NCI-H1436 treated with DMSO at 0.1 percent for 48 hours (cell line): ENCODE measurements around the gene KCNMA1.

ENCODE experiments used
- DNase-seq: peaks from one replicate; lab custom pipeline; 2025; lab: John Stamatoyannopoulos, UW

Gene KCNMA1

DNA sequence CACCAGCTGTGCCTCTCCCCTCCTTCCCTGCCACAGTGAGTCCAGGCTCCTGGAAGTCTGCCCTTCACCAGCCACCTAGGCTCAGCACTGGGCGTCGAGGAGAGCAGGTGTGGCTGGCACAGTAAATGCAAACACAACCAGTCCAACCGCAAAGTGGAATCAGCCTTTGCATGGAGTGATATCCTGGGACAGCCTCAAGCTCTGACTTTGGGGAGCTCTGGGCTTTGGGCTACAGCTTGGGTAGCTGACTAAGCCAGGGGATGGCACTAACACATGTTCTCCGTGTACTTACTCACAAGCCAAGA lies 312.4 kb downstream of the KCNMA1 start:
- DNase-seq, result no peak

DNA sequence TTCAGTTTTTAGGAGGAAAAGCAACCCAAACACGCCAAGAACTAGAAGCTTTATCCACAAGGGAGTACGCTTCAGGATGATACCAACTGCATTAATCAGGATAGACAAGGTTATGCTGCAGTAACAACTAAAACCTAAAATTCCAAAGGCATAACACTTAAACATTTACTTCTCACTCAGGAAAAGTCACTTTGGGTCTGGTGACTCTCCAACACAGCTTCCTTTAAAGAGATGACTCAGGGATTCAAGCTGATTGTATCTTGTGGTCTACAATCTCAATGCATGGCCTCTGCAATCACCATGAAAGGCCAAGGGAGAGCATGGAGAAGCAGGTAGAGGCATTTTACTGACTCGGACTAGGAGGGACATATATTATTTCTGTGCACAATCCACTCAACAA lies 315.8 kb downstream of the KCNMA1 start:
- no peak for DNase-seq

GRCh38 chr10:77320971-77321471 lies 316.6 kb downstream of the KCNMA1 start:
- no peak for DNase-seq

DNA sequence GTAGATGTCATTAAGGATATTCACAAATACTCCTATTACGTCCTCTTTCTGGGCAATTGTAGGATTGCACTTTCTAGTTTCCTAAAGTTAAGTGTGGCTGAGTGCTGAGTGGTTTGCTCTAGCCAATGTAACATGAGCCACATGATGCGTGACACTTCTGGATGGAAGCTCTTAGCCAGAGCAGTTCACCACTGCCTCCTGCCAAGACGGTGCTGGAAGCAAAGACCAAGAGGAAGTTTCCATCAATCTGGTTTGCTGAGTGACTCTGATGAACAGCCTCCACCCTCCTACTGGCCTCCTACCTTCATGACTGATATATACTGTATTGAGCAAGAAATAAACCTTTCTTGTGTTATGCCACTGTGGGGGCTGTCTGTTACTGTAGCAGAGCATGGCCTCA lies 318.1 kb downstream of the KCNMA1 start:
- no peak for DNase-seq

DNA sequence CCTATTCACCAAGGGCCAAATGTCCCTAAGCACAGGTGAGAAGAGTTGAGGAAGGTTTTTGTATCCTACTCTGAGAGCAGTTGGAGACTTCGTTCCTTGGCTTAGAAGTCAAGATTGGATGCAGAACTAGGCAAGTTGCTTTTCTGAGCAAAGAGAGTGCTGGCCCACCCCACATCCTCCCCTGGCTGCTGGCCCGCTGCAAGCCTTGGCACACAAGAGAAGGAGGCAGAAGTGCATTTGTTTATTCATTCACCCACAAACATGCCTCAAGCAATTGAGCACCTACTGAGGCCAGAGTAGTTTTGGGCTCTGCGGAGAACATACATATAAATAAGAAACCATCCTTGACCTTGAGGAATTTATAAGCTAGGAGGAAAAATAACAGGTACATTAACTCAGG lies 318.9 kb downstream of the KCNMA1 start:
- DNase-seq, result no peak

DNA sequence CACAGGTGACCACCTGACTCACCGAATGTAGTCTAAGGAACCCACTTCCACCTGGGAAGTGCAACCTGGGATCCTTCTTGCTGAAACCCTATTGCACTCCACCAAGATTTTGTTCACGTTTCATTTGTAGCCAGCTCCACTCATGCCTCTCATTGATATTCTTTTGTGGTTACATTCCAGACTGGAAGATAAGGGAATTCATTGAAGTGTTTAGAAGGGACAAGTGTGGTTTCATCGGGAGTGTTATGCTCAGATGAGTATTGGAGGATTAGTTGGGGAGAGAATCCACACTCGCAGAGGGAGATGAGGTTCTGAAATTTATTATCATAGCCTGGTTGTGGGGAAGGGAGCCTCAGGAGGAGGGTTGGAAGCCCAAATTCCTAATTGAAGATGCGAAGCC lies 320.4 kb downstream of the KCNMA1 start:
- no peak for DNase-seq

DNA sequence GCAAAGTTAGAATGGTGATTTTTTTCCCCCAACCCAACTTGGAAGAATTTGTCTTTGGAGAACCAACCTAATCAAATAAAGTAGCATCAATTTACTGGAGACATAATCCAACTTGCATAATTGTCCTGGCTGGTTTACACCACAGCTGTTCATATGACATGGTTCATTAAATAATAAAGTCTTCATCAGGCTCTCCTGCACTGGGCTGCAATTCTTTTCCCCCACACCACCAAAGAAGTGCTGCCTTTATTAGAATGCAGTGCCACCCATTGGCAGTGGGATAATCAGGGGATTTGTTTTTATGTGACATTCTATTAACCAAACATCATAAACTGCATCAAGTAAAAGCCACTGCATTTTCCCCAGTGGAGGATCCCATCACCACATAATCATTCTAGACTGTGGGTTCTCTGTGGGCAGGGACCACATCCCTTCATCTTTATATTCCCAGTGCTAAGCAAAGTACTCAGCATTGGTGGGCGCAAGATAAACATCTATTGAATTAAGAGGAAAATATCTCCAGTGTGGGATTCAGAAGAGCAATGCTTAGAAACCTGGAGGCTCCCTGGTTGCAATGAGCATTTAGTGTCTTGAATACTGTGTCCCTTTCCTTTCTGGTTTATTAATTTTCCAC lies 322.0 kb downstream of the KCNMA1 start:
- DNase-seq, result no peak

DNA sequence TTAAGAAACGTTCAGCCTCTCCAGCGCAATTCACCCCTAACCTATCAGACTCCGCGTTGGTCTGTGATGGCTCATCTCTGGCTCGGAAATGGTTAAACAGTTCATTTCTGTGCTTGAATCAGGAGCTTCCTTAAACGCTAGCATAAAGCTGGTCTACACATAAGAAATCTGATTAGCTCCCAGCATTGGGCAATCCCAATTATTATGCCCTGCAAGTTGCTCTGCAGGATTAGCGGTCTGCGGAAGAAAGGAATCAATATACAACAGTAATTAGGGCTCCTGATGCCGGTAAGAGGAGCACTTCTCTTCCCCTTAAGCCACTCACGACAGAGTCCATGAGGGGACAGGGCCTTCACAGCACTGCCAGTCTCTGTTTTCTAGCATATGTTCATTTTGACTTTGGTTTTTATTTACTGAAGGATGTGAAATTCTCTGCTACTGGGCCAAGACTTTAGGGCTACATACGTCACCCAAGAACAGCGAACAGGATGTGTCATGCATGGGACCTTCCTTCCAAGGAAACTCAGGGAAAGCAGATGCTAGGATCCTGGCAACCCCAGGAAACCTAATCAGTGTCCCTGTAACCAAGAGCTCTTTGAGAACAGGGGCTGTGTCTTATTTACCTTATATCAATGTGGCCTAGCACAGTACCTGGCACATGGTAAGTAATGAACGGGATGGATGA lies 324.4 kb downstream of the KCNMA1 start:
- DNase-seq, result no peak

GRCh38 chr10:77311186-77311585 lies 326.4 kb downstream of the KCNMA1 start:
- no peak for DNase-seq

DNA sequence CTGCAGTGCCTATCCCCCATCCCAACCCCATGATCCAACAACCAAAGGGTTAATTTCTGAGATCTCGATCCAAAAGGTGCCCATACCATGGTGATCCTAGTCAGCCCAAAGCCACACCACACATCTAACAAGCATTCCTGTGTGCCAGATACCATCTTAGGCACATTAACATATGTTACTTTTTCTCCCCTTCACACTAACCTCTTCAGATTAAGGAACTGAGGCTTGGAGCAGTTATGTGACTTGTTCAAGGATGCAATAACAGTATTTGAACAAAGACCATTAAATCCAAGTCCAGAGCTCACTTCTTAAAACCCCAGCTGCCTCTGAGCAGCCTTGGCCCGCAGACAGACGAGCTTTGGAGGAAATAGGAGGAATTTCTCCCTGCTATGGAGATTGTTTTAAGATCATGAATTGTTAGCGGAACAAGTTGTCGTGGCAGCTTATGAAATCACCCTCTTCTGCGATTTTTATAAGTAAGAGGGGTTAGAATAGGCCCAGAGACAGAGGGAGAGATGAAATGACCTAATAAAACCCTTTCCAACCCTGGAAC lies 327.2 kb downstream of the KCNMA1 start:
- DNase-seq, result no peak

DNA sequence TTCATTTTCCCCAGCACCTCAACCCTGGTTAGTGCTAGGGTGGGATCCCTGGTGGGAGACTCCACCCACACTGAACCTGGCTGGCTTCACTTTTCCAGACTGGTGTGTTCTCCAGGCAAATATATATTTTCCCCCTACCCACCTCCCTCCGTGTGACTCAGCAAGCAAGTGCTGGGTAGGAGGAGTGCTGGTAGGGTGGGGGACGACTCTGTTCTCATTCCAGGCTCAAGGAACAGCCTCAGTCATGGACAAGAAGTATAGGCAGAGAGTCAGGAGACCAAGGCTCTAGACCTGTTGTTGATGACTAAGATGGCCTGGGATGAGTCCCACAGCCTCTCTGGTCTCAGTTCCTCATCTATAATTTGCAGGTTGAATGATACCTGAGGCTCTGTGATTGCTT lies 328.1 kb downstream of the KCNMA1 start:
- DNase-seq, result no peak

- DNase-seq, result no peak
Observed at GRCh38 chr10:77309092-77309491, 328.5 kb downstream of the KCNMA1 start.

DNA sequence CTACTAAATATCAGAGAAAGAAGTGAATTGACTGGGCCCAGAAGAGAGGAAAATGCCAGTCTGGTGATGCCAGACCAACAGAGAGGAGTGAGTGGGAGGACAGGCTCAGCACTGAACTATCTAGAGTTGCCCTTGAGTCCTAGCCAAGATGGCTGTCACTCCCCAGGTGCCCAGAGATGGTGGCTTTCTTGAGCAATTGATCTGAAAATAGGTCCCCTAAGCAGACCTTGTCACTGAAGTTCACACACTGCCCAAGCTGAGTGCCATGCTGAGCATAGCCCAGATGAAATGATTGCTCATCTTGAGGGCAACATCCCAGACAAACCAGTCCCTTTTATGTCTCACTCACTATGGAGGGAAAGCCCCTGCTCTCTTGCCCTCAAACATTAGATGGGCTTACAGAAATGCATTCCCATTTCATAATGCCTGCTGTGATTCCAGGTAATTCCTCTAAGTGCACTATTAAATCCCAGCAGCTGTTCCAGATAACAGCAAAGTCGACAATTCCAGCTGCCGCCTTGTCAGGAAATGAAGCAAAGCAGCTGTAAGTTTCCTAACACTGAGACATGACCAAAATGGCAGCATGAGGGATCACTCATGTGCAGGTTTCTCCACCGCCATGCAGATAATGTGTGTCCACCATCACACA lies 329.4 kb downstream of the KCNMA1 start:
- no peak for DNase-seq

- DNase-seq, result no peak
Observed at GRCh38 chr10:77306666-77307065, 330.9 kb downstream of the KCNMA1 start.

DNA sequence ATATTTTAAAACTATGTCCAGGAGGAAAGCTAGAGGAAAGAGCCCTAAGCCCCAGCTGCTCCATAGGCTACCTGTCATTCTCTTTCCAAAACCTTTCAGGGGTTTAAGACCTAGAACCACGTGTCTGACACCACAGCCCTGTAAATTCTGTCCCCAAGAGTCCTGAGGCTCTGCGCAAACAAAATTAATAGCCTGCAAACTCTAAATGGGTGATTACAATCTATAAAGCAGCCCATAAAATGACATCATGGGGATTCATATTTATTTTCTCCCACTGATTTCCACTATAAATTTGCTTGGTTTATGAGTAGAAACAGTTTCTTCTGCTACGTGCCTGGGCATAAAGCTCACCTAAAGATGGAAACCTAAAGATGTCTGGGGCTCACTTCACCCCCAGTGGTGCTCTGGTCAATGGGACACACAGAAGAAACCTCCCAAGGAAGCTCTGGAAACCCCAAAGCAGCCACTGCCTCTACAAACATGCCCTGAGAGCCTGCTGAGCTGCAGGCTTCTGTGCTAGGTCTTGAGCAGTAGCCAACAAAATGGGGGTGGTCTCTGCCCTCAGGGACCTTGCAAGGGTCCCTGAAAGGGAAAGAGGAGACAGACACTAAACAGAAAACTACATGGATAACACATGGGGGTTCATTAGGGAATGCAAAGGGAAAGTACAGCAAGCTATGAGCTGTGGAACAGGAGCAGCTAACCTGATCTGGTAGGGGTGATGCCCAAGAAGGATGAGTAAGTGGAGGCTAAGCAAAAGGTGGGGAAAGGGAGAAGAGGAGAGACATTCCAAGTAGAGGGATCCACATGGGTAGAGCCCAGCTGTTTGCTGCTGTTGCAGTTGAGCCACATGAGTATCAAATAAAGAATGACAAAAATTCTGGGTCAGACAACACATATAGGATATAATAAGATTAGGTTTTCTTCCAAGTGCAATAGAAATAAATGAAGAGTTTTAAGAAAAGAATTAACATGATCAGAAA lies 331.7 kb downstream of the KCNMA1 start:
- DNase-seq, result no peak

DNA sequence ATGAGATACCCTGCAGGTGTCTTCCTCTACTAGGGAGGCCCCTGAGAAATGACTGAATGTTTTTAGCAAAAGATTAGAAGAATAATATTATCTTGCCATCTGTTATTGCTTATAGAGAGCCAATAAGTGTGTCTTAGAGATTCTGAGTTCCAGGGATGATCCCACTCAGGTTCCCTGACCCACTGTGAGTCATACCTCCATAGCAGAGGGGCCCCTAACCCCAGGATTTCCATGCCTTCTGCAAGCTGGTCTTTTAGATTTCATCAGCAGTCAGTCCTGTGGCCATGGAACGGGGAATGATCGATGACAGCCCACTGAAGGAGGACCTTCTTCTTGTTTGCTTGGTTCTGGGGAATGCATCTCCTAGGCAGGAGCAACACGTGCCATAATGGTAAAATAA lies 333.4 kb downstream of the KCNMA1 start:
- DNase-seq, result no peak

DNA sequence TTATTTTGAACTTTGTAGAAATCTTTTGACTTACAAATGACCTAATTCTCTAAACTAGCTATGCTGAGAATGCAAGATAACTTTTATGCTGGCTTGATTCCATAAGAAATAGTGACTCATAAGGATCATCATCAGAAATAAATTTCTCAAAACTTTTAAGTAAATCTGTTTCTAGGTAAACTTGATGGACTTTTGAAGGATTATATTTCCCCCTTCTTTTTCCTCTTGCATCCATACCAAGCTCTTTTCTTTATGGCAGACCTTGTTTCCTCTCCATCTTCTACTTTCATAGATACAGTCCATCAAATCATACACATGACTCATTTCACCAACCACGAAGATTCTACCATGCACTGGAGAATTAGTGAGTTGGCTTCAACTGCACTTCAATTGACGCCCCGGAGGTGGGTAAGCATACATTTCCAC lies 336.3 kb downstream of the KCNMA1 start:
- DNase-seq, result no peak

GRCh38 chr10:77300682-77301302 lies 336.8 kb downstream of the KCNMA1 start:
- DNase-seq, result no peak

DNA sequence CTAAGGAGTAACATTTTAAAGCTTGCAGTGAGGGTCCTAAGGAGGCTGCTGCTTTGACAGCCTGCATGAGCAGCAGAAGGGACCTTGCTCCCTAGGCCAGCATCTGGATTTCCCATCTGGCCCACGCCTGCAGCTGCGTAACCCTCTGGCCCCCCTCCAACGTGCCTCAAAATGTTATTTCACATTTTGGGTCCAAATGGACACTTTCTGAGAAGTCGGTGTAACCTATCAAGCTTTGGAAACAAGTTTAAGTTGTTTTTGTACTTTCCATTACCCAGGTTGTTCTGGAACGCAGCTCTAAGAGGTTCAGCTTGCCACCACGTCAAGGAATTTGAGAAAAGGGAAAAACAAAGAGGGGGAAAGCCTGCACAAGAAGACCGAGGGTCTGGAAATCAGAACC lies 338.3 kb downstream of the KCNMA1 start:
- DNase-seq, result no peak

DNA sequence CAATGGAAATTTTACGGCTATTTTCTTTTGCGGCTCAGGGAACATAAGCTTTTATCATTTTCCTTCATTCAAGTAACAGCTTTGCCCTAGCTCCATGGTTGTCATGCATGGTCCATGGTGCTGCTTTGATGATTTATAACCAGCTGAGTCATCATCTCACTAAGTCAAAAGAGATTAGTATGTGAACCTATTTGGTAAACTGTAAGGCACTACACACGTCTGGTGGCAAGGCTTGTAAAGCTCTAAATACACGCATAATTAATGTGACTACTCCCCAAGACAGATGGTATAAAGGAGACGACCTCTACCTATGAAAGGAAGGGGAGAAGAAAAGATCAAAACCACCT lies 340.2 kb downstream of the KCNMA1 start:
- no peak for DNase-seq

DNA sequence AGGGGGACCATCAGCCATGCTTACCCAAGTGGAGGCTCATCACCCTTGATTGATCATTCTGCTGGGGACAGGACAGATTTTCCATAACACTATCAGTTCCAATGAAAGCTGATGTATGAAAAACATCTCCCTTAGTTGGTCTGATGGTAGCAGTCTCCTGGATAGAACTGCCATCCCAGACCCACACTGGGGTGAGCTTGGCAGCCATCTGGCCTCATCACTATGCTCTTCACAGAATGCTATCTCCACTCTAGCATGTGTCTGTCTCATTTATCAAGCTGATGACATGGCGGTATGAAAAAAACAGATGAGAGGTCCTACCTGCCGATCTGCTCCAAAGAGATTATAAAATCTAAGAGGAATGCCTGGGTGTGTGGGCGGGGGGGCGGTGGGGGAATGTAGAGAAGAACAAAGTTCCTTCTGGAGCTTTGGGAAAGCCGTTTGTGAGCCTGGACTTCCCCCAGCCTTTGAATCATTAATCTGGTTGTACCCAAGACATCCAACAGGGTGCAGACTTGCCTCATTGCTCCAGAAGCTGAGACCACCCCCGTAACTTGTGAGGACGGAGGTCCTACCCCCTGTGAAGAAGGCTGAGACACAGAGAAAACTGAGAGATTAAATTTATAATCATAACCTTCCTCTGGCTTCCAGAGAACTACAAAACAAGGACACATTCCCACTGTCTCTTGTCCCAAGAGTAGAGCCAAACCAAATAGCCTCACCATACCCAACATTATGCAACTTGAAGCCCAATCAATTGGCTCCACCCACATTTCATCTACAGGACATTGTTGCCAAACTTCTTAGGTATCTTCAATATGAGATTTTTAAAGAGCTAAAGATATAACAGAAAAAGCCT lies 340.8 kb downstream of the KCNMA1 start:
- no peak for DNase-seq
